GM23338 (cell line): Measurements from ENCODE around the gene ARL5B. TPM values are rescaled to one million over a fixed set of nuclear protein-coding genes. Genes with fewer than 3 reads are reported as not detected.

Source experiments
- ATAC-seq: fragments of 200-7000 bp; cut with Tn5 transposase; 3 replicates; pipeline ENCODE4 v1.9.1; 2020
- DNase-seq: peaks from one replicate; pipeline ENCODE4 v3.0.0-alpha.2; 2015; ENCODE audit warnings: low spot score
- H2AFZ ChIP-seq: fragments of 200-600 bp; sonication (generic); 2 replicates; pipeline ENCODE4 v1.8.0; 2016; ENCODE audit warnings: antibody characterized with exemption, mild to moderate bottlenecking, moderate library complexity
- H3F3A ChIP-seq: fragments of 200-600 bp; sonication (generic); replicated peaks from 2 replicates; pipeline ENCODE4 v1.8.0; 2017; ENCODE audit warnings: antibody characterized with exemption, mixed run types, low read depth
- H3K27ac ChIP-seq: fragments of 200-600 bp; sonication (generic); 2 replicates; pipeline ENCODE4 v1.6.1; 2016; ENCODE audit warnings: low read depth
- H3K27me3 ChIP-seq: fragments of 200-600 bp; sonication (generic); 2 replicates; pipeline ENCODE4 v1.8.0; 2016; ENCODE audit warnings: mild to moderate bottlenecking, mixed run types, moderate library complexity; ENCODE audit not compliant: insufficient read depth
- H3K36me3 ChIP-seq: fragments of 200-600 bp; sonication (generic); 2 replicates; pipeline ENCODE4 v1.8.0; 2016; ENCODE audit warnings: mild to moderate bottlenecking; ENCODE audit not compliant: insufficient read depth
- H3K4me1 ChIP-seq: fragments of 200-600 bp; sonication (generic); 2 replicates; pipeline ENCODE4 v1.8.0; 2016; ENCODE audit warnings: mild to moderate bottlenecking, moderate library complexity; ENCODE audit not compliant: insufficient read depth
- H3K4me2 ChIP-seq: fragments of 200-600 bp; sonication (generic); 2 replicates; pipeline ENCODE4 v1.7.1; 2017; ENCODE audit warnings: mixed run types
- H3K4me3 ChIP-seq: fragments of 200-600 bp; sonication (generic); 2 replicates; pipeline ENCODE4 v1.6.1; 2016; ENCODE audit warnings: mixed run types
- H3K79me2 ChIP-seq: fragments of 200-600 bp; sonication (generic); replicated peaks from 2 replicates; pipeline ENCODE4 v1.8.0; 2017; ENCODE audit warnings: mild to moderate bottlenecking; ENCODE audit not compliant: insufficient read depth
- H3K9me2 ChIP-seq: fragments of 200-600 bp; sonication (generic); 2 replicates; pipeline ENCODE4 v1.8.0; 2017; ENCODE audit not compliant: insufficient read depth
- H4K20me1 ChIP-seq: fragments of 200-600 bp; sonication (generic); replicated peaks from 2 replicates; pipeline ENCODE4 v1.8.0; 2017; ENCODE audit warnings: mild to moderate bottlenecking; ENCODE audit not compliant: insufficient read depth
- H3K27ac Mint-ChIP-seq: 2 replicates; pipeline ENCODE4 v1.8.0; 2020; ENCODE audit warnings: inconsistent platforms, mild to moderate bottlenecking, moderate library complexity, mixed read lengths
- H3K27me3 Mint-ChIP-seq: 3 replicates; pipeline ENCODE4 v1.8.0; 2022; ENCODE audit warnings: low read depth, mild to moderate bottlenecking, moderate library complexity, mixed read lengths, inconsistent platforms; ENCODE audit not compliant: insufficient read depth, poor library complexity
- H3K36me3 Mint-ChIP-seq: 3 replicates; pipeline ENCODE4 v1.8.0; 2021; ENCODE audit warnings: low read depth, mild to moderate bottlenecking, inconsistent platforms, moderate library complexity, mixed read lengths
- H3K4me1 Mint-ChIP-seq: 3 replicates; pipeline ENCODE4 v1.8.0; 2020; ENCODE audit warnings: mild to moderate bottlenecking, inconsistent platforms, mixed read lengths
- H3K4me3 Mint-ChIP-seq: 3 replicates; pipeline ENCODE4 v1.8.0; 2021; ENCODE audit warnings: moderate library complexity, mild to moderate bottlenecking, inconsistent platforms, mixed read lengths
- H3K9me3 Mint-ChIP-seq: 3 replicates; pipeline ENCODE4 v1.8.0; 2020; ENCODE audit warnings: moderate library complexity, mild to moderate bottlenecking, inconsistent platforms, mixed read lengths
- CREB1 ChIP-seq: fragments of 250-450 bp; sonication (Bioruptor Pico); IDR thresholded peaks from 2 replicates; pipeline ENCODE4 v1.5.0; 2020; ENCODE audit warnings: low read depth, mild to moderate bottlenecking, moderate library complexity
- ETS1 ChIP-seq: IDR thresholded peaks from 2 replicates; pipeline ENCODE4 v1.6.1; 2016; ENCODE audit warnings: antibody characterized with exemption
- JUNB ChIP-seq: IDR thresholded peaks from one replicate; pipeline ENCODE4 v1.6.1; 2016; ENCODE audit warnings: antibody characterized with exemption; ENCODE audit not compliant: unreplicated experiment
- polyA plus RNA-seq: library from polyadenylated mRNA; unstranded; fragments of >200 nt; fragmentation: Nextera tagmentation; extraction: Ambion mirVana; gene quantifications from 2 replicates; pipeline ENCODE4 v1.2.1, GENCODE V29; 2016
- total RNA-seq: library from RNA; depleted of rRNA; stranded (reverse); fragments of >200 nt; shearing (Covaris generic); gene quantifications from 2 replicates; pipeline ENCODE4 v1.2.3, GENCODE V29; 2014
- TF ChIP-seq, protein P1 (sequence below): fragments of 250-450 bp; sonication (Bioruptor Pico); IDR thresholded peaks from 2 replicates; pipeline ENCODE4 v1.5.0; 2020; ENCODE audit warnings: mild to moderate bottlenecking, moderate library complexity
- TF ChIP-seq, protein P2 (sequence below): IDR thresholded peaks from one replicate; pipeline ENCODE4 v1.6.1; 2018; ENCODE audit warnings: antibody characterized with exemption; ENCODE audit not compliant: unreplicated experiment

ARL5B gene
- total and polyA plus RNA-seq, 2 experiments from 2014 or later, result 22.8 to 76.4 TPM

DNA sequence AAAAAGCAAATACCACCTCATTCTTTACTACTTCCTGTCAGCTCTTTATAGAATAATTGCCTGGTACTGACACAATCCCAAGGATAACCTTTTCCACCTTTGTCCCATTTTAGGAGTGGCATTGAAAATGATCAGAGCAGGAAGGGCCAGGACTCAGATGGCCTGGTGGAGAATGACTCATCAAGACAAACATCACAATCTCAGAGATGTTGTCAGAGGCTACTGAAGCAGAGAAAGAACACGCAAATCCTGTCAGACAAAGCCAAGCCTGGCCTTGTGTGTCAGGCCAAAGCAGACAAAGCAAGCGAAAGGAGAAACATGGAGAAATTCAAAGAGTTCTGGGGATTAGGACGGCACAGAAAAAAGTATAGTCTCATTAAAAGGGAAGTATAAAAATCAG lies 48.7 kb upstream of the ARL5B start:
- H2AFZ ChIP-seq, result no peak overlapping the region

More for the DNA sequence above, 48.7 kb upstream of the ARL5B start:
- Mint-ChIP-seq H3K27ac (peak overlapping the region; percentile 71), H3K4me1 (0 out of 3 replicates have a peak, but pooled peaks cover 2% of the 10 kb centered on the region), H3K4me3 (no peak overlapping the region), H3K27me3 (no peaks in the 10 kb centered on the region), H3K9me3 (no peaks in the 10 kb centered on the region), H3K36me3 (peaks cover 5% of the 10 kb centered on the region; the same call in 1 of the 3 replicates)
- TF ChIP-seq CREB1 (CRISPR knock-in tag) (no peak), ETS1 (no peak), JUNB (no peak)
- TF ChIP-seq, protein P1, sequence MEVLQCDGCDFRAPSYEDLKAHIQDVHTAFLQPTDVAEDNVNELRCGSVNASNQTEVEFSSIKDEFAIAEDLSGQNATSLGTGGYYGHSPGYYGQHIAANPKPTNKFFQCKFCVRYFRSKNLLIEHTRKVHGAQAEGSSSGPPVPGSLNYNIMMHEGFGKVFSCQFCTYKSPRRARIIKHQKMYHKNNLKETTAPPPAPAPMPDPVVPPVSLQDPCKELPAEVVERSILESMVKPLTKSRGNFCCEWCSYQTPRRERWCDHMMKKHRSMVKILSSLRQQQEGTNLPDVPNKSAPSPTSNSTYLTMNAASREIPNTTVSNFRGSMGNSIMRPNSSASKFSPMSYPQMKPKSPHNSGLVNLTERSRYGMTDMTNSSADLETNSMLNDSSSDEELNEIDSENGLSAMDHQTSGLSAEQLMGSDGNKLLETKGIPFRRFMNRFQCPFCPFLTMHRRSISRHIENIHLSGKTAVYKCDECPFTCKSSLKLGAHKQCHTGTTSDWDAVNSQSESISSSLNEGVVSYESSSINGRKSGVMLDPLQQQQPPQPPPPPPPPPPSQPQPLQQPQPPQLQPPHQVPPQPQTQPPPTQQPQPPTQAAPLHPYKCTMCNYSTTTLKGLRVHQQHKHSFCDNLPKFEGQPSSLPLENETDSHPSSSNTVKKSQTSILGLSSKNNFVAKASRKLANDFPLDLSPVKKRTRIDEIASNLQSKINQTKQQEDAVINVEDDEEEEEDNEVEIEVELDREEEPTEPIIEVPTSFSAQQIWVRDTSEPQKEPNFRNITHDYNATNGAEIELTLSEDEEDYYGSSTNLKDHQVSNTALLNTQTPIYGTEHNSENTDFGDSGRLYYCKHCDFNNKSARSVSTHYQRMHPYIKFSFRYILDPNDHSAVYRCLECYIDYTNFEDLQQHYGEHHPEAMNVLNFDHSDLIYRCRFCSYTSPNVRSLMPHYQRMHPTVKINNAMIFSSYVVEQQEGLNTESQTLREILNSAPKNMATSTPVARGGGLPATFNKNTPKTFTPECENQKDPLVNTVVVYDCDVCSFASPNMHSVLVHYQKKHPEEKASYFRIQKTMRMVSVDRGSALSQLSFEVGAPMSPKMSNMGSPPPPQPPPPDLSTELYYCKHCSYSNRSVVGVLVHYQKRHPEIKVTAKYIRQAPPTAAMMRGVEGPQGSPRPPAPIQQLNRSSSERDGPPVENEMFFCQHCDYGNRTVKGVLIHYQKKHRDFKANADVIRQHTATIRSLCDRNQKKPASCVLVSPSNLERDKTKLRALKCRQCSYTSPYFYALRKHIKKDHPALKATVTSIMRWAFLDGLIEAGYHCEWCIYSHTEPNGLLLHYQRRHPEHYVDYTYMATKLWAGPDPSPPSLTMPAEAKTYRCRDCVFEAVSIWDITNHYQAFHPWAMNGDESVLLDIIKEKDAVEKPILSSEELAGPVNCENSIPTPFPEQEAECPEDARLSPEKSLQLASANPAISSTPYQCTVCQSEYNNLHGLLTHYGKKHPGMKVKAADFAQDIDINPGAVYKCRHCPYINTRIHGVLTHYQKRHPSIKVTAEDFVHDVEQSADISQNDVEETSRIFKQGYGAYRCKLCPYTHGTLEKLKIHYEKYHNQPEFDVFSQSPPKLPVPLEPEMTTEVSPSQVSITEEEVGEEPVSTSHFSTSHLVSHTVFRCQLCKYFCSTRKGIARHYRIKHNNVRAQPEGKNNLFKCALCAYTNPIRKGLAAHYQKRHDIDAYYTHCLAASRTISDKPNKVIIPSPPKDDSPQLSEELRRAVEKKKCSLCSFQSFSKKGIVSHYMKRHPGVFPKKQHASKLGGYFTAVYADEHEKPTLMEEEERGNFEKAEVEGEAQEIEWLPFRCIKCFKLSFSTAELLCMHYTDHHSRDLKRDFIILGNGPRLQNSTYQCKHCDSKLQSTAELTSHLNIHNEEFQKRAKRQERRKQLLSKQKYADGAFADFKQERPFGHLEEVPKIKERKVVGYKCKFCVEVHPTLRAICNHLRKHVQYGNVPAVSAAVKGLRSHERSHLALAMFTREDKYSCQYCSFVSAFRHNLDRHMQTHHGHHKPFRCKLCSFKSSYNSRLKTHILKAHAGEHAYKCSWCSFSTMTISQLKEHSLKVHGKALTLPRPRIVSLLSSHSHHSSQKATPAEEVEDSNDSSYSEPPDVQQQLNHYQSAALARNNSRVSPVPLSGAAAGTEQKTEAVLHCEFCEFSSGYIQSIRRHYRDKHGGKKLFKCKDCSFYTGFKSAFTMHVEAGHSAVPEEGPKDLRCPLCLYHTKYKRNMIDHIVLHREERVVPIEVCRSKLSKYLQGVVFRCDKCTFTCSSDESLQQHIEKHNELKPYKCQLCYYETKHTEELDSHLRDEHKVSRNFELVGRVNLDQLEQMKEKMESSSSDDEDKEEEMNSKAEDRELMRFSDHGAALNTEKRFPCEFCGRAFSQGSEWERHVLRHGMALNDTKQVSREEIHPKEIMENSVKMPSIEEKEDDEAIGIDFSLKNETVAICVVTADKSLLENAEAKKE (CRISPR knock-in tag), result no peak
- TF ChIP-seq, protein P2, sequence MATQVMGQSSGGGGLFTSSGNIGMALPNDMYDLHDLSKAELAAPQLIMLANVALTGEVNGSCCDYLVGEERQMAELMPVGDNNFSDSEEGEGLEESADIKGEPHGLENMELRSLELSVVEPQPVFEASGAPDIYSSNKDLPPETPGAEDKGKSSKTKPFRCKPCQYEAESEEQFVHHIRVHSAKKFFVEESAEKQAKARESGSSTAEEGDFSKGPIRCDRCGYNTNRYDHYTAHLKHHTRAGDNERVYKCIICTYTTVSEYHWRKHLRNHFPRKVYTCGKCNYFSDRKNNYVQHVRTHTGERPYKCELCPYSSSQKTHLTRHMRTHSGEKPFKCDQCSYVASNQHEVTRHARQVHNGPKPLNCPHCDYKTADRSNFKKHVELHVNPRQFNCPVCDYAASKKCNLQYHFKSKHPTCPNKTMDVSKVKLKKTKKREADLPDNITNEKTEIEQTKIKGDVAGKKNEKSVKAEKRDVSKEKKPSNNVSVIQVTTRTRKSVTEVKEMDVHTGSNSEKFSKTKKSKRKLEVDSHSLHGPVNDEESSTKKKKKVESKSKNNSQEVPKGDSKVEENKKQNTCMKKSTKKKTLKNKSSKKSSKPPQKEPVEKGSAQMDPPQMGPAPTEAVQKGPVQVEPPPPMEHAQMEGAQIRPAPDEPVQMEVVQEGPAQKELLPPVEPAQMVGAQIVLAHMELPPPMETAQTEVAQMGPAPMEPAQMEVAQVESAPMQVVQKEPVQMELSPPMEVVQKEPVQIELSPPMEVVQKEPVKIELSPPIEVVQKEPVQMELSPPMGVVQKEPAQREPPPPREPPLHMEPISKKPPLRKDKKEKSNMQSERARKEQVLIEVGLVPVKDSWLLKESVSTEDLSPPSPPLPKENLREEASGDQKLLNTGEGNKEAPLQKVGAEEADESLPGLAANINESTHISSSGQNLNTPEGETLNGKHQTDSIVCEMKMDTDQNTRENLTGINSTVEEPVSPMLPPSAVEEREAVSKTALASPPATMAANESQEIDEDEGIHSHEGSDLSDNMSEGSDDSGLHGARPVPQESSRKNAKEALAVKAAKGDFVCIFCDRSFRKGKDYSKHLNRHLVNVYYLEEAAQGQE, result no peak
- H3K27ac ChIP-seq, result no peak overlapping the region
- ATAC-seq (no peak), DNase-seq (no peak)
- no peak overlapping the region for H3K4me2 ChIP-seq
- no peak overlapping the region for H3K4me3 ChIP-seq
- no peaks in the 10 kb centered on the region for H3K79me2 ChIP-seq
- no peaks in the 10 kb centered on the region for H3K27me3 ChIP-seq
- peaks cover 2% of the 10 kb centered on the region; the same call in 1 of the 2 replicates for H3K36me3 ChIP-seq
- H3F3A ChIP-seq, result no peaks in the 10 kb centered on the region
- H3K9me2 ChIP-seq, result no peaks in the 10 kb centered on the region
- H4K20me1 ChIP-seq, result peaks cover 5% of the 10 kb centered on the region; the same call in 1 of the 2 replicates
- H3K4me1 ChIP-seq, result no peaks in the 10 kb centered on the region
